T-helper 2 cell treated with Interferon-gamma antibody and Interleukin-4, amounts not matched to agents 100 ng/mL and 5 ng/mL, for 36 hours (primary cell): ENCODE measurements around the gene KIFC3. TPM values are rescaled to one million over a fixed set of nuclear protein-coding genes. Genes with fewer than 3 reads are reported as not detected.
"Not testable (repeated sequence)": the region's sequence is repeated elsewhere in the genome, so short reads cannot be mapped to it uniquely, and the experiment has no call there.

Experiments used
- intact Hi-C: fragments of 100-400 bp; cut with micrococcal nuclease; formaldehyde crosslinking; loops from one replicate; pipeline ENCODE4 v1.15.1; 2023
- total RNA-seq: library from RNA; stranded (reverse); gene quantifications from 2 replicates; pipeline ENCODE4 v1.2.3, GENCODE V29; 2022

Gene KIFC3
- total RNA-seq, 1 donor from 2014 or later: not detected

DNA sequence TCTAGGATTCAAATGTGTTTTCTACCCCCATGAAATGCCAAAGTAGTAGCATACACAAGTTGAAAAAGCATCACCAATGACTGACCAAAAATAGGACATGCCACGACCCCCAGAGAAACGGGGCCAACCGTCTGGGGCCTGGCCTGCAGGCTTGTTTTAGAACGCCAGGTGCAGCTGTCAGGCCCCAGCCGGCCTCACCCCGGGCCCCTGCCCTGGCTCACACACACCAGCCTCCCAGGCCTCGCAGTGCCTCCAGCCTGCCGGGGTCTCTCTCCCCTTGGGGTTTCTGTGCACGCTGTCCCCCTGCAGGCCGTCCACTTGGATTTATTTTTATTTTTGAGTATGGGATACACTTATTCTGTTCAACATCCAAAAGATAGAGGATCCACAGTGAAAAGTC lies 58.8 kb downstream of the KIFC3 start:
- intact Hi-C loops: no loop called here

DNA sequence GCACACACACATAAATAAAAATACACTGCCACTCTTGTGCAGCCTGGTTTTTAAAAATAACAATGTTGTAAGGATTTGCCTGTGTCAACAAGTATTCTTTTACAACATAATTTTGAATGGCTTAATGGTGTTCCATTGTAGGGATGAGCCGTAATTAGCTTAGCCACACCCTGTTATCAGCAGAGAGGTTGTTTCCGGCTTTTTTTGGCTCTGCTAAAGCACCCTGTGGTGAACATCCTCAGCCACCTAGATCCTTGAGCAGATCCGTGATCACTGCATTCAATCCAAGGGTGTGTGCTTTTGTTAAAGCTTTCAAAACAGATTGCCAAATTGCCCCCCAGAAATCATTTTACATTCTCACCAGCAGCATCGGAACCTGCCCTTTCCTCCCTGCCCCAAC lies 59.7 kb downstream of the KIFC3 start:
- intact Hi-C loops: no loop called here

DNA sequence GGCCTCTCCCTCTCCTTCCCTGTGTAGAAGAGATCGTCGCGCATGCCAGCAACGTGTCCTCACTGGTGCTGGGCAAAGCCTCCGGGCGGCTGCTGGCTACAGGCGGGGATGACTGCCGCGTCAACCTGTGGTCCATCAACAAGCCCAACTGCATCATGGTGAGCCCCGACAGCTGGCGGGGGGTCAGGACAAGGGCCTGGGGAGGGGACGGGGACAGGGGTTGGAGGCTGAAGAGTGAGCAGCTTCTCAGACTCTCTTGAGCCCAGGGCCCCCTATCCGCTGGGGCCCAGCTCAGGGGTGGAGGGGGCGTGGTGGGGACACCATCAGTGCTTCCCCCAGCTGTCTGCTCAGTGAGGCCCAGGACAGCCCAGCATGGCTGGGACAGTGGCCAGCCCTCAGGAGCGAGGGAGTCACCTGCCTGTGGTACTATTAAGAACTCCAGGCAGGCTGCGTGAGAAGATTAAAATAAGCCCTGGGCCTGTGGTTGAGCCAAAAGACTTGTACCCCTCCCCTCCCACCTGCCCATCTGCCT lies 60.6 kb downstream of the KIFC3 start:
- intact Hi-C loops: no loop called here

DNA sequence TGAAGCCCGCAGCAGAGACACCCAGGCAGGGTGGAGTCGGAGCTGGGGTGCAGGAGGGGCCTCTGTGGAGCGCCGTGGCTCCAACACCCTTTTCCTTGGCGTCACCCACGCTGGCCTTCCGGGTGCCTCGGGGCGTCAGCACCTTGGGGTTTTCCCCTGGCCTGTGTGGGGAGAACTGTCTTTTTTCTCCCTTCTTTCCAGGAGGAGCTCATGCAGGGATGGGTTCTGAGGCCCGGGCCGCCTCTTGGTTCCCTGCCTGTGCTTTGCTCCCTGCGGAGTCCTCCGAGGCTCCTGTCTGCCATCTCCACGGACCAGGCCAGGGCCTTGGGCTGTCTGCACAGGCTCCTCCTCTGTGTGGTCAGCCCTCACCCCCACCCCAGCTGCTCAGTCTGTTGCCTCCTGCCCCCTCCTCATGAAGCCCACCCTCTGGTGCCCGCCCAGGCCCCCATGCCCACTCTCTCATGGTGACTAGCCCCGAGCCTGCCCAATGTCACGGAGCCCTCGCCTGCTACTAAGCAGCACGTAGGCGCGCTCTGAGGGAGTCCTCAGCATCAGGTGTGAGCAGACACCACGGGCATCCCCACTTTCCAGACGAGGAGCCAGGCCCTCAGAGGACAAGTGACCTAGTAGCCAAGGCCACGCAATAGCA lies 61.7 kb downstream of the KIFC3 start:
- intact Hi-C loops: no loop called here

DNA sequence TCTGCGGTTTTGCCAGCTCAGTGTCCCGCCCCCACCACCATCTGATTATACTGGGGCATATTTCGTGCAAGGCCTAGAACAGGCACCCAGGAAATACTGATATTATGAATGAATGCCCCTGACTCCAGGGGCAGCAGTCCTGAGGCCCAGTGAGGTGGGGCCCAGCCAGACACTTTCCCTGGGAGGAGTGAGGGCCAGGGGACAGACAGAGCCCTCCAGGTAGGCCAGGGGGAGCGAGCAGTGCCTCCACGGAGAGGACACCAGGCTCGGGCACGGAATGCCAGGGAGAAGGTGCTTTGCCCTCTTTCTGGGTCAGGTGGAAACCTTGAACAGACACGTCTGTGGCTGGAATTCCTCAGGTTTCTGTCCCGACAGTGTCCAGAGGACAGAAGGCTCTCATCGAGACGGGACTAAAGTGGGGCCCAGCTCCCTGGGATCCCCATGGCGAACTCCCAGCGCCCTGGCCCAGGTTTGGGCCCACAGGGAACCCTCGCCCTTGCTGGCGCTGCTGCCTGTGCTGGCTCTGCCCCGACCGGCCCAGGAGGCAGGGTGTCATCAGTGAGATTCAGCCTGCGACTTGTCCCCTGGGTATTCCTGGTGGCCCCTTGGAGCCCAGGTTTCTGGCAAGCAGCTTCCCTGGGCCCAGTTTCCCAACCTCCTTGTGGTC lies 62.4 kb downstream of the KIFC3 start:
- intact Hi-C loops: loop anchor here (5.0 kb wide), 3 partner anchors 93 to 887 kb away; partner anchors contain the start of gene CNOT1

DNA sequence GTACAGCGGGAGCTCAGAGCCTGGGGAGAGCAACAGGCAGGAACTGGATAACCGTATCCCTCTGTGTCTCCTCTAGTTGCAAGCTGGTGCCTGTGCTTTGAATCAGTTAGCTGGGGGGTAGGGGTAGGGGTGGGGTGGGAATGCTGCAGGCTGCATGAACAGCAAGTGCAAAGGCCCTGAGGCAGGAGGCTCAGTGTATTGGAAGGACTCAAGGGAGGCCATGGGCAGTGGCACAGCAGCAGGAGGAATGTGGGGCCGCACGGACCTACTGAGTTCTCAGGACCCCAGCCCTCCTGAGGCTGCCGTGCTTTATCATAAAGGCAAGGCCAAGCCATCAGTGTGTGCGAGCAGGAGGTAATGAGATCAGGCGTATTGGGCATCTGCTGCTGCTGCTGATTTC lies 63.4 kb downstream of the KIFC3 start:
- intact Hi-C loops: loop anchor here (5.0 kb wide), 3 partner anchors 92 to 888 kb away; partner anchors contain the start of gene CNOT1

DNA sequence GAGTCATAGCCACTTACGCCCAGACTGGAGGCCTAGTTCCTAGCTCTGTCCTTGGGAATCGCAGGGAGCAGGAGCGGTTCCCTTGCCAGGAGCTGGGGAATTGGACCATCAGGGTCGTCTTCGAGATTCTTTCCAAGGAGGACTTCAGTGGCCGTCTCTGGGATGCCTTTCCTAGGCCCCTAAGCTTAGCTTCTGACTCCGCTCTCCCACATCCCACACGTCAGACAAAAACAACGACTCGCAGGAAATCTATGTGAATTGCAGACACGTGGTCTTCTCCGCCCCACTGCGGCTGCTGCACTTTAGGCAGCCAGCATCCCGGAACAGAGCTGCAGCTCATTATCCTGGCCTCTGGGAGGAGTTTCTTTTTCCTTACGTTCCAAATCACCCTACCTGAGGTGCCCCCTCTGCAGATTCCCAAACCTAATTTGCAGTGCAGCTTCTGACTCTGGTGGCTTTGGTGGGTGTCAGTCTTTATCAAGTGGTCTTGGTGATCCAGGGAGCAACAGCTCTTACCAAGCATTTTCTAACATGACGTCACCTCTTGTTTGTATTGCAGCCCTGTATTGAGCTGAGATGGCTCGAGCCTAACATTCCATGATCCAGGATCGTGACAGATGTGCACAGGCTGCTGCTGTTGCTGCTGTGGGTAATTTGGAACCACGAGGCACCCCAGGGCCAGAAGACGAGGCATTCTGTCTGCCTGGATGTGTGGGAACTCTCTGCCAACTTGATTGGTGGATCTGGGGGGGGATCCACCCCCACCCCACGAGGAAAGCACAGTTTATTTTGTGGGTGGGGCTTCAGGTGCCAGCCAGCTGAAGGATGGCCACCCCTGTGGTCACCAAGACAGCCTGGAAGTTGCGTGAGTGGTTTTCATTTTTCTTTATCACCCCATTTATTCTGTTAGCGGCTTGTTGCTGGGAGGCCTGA lies 65.6 kb downstream of the KIFC3 start:
- intact Hi-C loops: loop anchor here (1.0 to 5.0 kb wide), 4 partner anchors 89 to 891 kb away; partner anchors contain the start of gene CNOT1

DNA sequence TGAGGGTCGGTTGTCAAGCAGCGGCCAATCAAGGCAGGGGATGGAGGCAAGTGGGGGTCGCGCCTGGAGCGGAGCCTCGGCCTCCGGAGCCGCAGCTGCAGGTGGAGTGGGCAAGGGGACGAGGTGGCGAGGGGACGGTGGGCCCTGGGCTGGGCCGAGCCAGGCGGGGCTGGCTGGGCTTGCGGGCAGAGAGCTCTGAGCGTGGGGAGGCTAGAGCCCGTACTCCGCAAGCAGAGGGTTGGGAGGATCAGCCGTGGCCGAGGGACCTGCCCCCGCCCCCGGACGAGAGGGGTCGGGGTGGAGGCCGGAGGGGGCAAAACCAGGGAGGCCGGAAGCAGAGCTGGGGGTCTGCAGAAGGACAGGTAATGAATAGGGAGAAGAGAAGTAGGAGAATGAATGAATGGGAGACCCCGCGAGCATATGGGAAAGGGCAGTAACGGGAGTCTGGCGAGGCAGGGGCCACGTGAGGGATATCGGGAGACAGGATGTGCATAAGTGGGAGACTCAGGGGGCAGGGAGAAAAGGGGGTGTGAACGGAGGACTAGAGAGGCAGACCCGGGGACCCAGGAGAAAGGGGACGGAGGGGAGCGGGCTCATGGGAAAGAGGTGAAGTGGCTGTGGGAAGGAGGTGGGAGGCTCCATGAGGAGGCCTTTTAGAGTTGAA lies 66.4 kb downstream of the KIFC3 start, which contains the start of gene KATNB1:
KATNB1 (plus strand) TSS at position 16 of the 664 bp plus-strand sequence. CDS start 1,474 bp downstream, outside the sequence.
- intact Hi-C loops: loop anchor here (1.0 to 5.0 kb wide), 11 partner anchors 21 to 891 kb away; partner anchors contain the start of genes CCDC102A, CFAP20, CNOT1 and GINS3

DNA sequence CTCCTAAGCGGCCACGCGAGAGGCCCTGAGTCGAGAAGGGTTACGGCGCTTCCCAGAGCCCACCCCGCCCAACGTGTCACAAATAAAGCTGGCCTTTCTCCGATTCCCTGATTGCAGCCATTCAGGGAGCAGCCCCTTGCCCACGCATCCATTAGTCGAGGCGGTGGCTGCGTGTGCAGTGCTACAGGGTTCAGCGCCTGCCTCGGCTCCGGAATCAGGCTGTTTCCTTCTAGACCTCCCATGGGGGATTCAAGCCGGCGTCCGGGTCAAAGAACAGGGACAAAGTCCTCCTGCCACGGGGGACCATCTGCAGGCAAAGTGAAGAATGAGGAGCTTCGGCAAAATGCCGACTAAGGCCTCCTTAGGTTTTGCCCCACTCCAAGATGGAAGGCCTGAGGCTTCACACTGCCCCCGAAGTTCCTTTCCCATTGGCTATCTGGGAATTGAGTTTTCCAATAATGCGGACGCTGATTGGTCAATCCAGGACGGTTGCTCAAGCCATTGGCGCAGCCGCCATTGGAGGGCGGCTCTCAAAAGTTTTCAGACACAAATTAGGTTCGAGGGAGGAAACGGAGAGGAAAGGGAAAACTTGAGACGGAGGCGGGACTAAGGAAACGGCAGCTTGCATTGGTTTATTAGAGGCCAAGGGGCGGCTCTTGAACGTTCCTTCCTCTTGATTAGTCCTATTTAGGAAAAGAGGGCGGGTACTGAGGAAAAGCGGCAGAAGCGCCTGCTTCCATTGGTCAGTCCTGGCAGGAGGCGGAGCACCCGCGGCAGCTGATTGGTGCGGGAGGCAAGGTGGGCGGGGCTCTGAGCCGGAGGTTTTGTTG lies 67.2 kb downstream of the KIFC3 start:
- intact Hi-C loops: loop anchor here (1.0 to 5.0 kb wide), 10 partner anchors 22 to 892 kb away; partner anchors contain the start of genes CCDC102A, CFAP20, CNOT1 and GINS3

DNA sequence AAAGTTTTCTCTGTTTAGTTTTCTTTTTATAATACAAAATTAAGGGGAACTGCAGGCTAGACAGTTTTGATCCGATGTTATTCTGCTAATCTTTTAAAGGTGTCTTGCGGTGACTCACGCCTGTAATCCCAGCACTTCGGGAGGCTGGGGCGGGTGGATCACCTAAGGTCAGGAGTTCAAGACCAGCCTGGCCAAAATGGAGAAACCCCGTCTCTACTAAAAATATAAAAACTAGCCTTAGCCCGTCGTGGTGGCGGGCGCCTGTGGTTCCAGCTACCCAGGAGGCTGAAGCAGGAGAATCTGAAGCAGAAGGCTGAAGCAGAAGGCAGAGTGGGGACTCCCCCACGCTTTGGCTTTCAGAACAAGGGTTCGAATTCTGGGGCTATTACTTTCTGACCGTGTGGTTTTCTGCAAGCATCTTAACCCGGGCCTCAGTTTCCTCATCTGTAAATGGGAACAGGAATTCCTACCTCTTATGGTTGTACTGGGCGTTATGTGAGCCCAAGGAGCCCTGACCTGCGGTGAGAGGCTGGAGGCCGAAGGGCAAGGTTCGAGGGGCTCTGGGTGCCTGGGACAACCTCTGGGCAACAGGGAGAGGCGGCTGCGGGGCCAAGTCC lies 67.9 kb downstream of the KIFC3 start:
- intact Hi-C loops: no loop called here

DNA sequence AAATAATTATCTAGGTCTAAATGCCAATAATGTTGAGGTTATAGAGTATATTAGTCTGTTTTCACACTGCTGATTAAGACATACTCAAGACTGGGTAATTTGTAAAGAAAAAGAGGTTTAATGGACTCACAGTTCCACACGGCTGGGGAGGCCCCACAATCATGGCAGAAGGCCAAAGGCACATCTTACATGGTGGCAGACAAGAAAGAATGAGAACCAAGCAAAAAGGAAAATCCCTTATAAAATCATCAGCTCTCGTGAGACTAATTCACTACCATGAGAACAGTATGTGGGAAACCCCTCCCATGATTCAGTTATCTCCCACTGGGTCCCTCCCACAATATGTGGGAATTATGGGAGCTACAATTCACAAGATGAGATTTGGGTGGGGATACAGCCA lies 69.6 kb downstream of the KIFC3 start:
- intact Hi-C loops: no loop called here

DNA sequence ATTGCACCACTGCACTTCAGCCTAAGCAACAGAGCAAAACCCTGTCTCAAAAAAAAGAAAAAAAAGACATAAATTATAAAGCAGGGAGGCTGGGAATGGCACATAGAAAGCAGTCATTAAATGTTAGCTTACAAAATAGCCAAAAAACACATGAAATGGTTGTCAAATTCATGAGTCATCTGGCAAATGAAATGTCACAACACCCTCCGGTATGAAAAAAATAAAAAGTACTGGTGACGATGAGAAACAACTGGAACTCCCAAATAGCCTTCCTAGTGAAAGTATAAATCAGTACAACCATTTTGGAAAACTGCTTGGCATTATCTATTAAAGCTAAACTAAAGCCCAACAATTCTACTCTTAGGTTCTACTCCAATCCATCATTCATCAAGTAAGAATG lies 70.3 kb downstream of the KIFC3 start:
- intact Hi-C loops: no loop called here

DNA sequence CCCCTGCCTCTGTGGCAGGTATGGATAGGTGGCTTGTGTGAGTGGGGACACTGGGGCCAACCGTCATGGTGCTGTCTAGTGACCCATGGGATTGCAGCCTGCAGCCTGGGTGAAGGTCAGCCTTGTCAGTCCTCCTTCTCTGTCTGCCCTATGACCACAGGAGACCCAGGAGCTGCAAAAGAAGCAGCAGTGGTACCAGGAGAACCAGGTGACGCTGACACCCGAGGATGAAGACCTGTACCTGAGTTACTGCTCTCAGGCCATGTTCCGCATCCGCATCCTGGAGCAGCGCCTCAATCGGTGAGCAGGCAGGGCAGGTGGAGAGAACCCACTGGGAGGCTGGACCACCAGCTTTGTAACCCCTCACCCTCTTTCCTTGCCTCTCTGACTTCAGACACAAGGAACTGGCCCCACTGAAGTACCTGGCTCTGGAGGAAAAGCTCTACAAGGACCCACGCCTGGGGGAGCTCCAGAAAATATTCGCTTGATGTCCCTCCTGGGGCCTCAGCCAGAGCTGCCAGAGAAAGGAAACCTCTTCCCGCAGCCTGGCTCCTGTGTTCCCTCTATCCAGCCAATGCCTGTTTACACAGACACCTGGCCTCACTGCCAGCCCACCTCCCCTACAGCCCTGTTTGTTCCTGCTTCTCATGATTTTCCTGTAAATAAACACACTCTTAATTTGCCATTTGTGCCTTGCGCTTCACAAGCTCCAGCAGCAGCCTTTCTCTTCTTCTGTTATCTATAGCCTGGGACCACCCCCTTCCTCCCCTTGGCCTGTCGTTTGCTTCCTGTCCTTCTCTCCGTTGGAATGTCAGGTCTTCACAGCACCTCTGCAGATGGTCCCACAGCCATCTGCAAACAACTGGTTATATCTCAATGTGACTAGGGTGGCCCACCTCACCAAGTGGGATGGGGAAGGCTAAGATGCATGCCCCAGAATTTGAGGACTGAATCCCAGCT lies 71.2 kb downstream of the KIFC3 start:
- intact Hi-C loops: no loop called here

DNA sequence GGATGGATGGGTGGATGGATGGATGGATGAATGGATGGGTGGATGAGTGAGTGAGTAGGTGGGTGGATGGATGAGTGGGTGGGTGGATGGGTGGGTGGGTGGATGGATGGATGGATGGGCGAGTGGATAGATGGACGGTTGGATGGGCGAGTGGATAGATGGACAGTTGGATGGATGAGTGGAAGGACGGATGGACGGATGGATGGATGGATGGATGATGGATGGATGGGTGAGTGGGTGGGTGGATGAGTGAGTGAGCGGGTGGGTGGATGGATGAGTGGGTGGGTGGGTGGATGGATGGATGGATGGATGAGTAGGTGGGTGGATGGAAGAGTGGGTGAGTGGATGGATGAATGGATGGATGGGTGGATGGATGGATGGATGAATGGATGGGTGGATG lies 72.4 kb downstream of the KIFC3 start:
- intact Hi-C loops: not testable (repeated sequence)

DNA sequence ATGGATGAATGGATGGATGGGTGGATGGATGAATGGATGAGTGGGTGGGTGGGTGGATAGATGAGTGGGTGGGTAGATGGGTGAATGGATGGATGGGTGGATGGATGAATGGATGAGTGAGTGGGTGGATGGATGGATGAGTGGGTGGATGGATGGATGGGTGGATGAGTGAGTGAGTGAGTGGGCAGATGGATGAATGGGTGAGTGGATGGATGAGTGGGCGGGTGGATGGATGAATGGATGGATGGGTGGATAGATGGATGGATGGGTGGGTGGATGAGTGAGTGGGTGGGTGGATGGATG lies 73.2 kb downstream of the KIFC3 start:
- intact Hi-C loops: no loop called here

DNA sequence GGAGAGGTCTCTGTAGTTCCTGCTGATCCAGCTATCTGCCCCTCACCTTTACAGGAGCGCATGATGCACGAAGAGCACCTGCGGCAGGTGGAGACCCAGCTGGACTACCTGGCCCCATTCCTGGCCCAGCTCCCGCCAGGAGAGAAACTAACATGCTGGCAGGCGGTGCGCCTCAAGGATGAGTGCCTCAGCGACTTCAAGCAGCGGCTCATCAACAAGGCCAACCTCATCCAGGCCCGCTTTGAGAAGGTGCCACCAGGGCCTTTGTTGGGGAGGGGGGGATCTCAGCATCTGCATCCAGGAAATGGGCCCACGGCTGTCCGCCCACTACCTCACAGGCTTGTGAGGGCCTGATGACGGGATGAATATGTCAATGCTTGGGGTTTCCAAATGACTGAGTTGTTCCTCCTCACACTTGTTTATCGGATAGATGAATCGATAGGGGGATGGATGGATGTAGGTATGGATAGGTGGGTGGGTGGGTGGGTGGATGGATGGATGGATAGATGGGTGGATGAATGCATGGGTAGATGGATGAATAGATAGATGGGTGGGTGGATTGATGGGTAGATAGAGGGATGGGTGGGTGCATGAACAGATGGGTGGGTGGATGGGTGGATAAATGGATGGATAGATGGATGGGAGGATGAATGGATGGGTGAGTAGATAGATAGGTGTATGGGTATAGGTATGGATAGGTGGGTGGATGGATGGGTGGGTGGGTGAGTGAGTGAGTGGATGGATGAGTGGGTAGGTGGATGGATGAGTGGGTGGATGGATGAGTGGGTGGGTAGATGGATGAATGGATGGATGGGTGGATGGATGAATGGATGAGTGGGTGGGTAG lies 73.7 kb downstream of the KIFC3 start:
- intact Hi-C loops: no loop called here

DNA sequence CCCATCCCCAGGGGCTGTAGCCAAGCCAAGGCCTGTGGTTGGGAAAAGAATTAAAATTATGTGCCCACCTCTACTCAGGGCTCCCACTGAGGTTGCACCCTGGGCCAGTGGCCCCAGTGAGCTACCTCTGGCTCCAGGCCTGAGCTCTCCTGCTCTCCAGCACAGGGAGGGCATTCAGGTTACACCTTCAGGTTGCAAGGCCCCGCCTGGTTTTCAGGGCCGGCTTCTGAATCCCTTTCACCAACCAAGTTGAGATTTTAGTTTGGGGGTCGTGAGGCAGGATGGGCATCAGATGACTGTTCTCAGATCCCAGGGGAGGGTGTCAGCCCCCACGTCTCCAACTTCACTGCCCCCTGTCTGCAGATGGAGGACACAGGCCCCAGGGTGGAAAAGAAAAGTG lies 74.7 kb downstream of the KIFC3 start:
- intact Hi-C loops: no loop called here
